DND-41 (cell line): Measurements from ENCODE around the gene NTN1.

ENCODE experiments used
- CTCF ChIP-seq: IDR thresholded peaks from 2 replicates; pipeline ENCODE4 v1.5.1; 2012; ENCODE audit warnings: borderline replicate concordance, low read length, moderate library complexity, mild to moderate bottlenecking; ENCODE audit not compliant: poor library complexity, severe bottlenecking; ENCODE audit errors: extremely low read depth
- EZH2 ChIP-seq: IDR thresholded peaks from 3 replicates; pipeline ENCODE4 v1.6.1; 2012; ENCODE audit warnings: borderline replicate concordance, low read depth, mild to moderate bottlenecking, moderate library complexity, low read length, inconsistent platforms; ENCODE audit not compliant: severe bottlenecking

DNA sequence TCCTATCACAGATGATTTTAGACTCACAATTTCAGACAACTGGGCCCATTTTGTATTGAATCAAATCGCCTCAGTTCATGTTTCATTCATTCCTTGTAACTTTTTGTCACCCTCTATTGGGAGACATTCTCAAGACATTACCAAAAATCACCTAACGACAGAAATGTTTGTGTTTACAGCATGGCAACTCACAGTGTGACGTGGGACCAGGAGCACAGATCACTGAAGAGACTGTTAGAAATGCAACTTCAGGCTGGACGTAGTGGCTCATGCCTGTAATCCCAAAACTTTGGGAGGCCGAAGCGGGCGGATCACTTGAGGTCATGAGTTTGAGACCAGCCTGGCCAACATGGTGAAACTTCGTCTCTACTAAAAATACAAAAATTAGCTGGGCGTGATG, 249.6 kb downstream of the NTN1 start:
- no peak for TF ChIP-seq CTCF
- TF ChIP-seq EZH2, result no peak
